Mesenchymal stem cell (in vitro differentiated cells and primary cell): ENCODE data around the gene C7orf33.

Source experiments
- DNase-seq: peaks from one replicate; pipeline ENCODE4 v3.0.0-alpha.2; 2013
- H2AFZ ChIP-seq: one replicate; pipeline ENCODE4 v1.6.1; 2013; ENCODE audit warnings: low read depth, mild to moderate bottlenecking, control low read depth, inconsistent platforms, low read length, moderate library complexity
- H2AK5ac ChIP-seq: 2 replicates; pipeline ENCODE4 v1.6.1; 2013; ENCODE audit warnings: low read length, moderate library complexity, mild to moderate bottlenecking, inconsistent platforms; ENCODE audit not compliant: severe bottlenecking
- H2BK120ac ChIP-seq: one replicate; pipeline ENCODE4 v1.6.1; 2013; ENCODE audit warnings: low read depth, mild to moderate bottlenecking, inconsistent platforms, low read length, moderate library complexity
- H2BK12ac ChIP-seq, 2 experiments: one replicate each; pipeline ENCODE4 v1.6.1; 2013; ENCODE audit warnings: inconsistent platforms in 2 of 2, low read length in 2 of 2, mild to moderate bottlenecking in 2 of 2, moderate library complexity in 2 of 2, control low read depth in 1 of 2
- H2BK15ac ChIP-seq: one replicate; pipeline ENCODE4 v1.6.1; 2013; ENCODE audit warnings: mild to moderate bottlenecking, low read depth, inconsistent platforms; ENCODE audit not compliant: poor library complexity, severe bottlenecking
- H2BK5ac ChIP-seq: 2 replicates; pipeline ENCODE4 v1.6.1; 2013; ENCODE audit warnings: low read depth, mild to moderate bottlenecking, low read length, control low read depth, inconsistent platforms; ENCODE audit not compliant: poor library complexity, severe bottlenecking
- H3K14ac ChIP-seq, 2 experiments: one replicate each; pipeline ENCODE4 v1.6.1; 2013; ENCODE audit warnings: inconsistent platforms in 2 of 2, low read length in 2 of 2, control low read depth in 1 of 2, mild to moderate bottlenecking in 1 of 2, moderate library complexity in 1 of 2
- H3K18ac ChIP-seq, 2 experiments: one replicate each; pipeline ENCODE4 v1.6.1; 2013; ENCODE audit warnings: inconsistent platforms in 2 of 2, low read length in 2 of 2, control low read depth in 1 of 2, low read depth in 1 of 2, mild to moderate bottlenecking in 1 of 2
- H3K23ac ChIP-seq, 2 experiments: one replicate each; pipeline ENCODE4 v1.6.1; 2013; ENCODE audit warnings: inconsistent platforms in 2 of 2, low read length in 2 of 2, mild to moderate bottlenecking in 2 of 2, moderate library complexity in 2 of 2, control low read depth in 1 of 2
- H3K27ac ChIP-seq: 2 replicates; pipeline ENCODE4 v1.5.1; 2013; ENCODE audit warnings: mild to moderate bottlenecking, moderate library complexity, low read length, control low read depth, inconsistent platforms; ENCODE audit not compliant: poor library complexity, severe bottlenecking
- H3K27me3 ChIP-seq, 2 experiments: 2 replicates each; pipeline versions ENCODE4 v1.6.1 to v1.7.0; 2013; ENCODE audit warnings: low read length in 2 of 2, mild to moderate bottlenecking in 2 of 2, moderate library complexity in 2 of 2, control low read depth in 1 of 2, inconsistent platforms in 1 of 2; ENCODE audit not compliant: control insufficient read depth in 1 of 2, insufficient read depth in 1 of 2
- H3K36me3 ChIP-seq, 2 experiments: 2 replicates each; pipeline versions ENCODE4 v1.6.1 to v1.7.0; 2013; ENCODE audit warnings: low read length in 2 of 2, control low read depth in 1 of 2, inconsistent platforms in 1 of 2, low read depth in 1 of 2, mild to moderate bottlenecking in 1 of 2; ENCODE audit not compliant: insufficient read depth in 2 of 2, control insufficient read depth in 1 of 2
- H3K4ac ChIP-seq, 2 experiments: one replicate each; pipeline ENCODE4 v1.6.1; 2013; ENCODE audit warnings: inconsistent platforms in 2 of 2, low read length in 2 of 2, mild to moderate bottlenecking in 2 of 2, moderate library complexity in 2 of 2, control low read depth in 1 of 2, low read depth in 1 of 2
- H3K4me1 ChIP-seq: 2 replicates; pipeline ENCODE4 v1.6.1; 2013; ENCODE audit warnings: low read depth, low read length, control low read depth; ENCODE audit not compliant: control insufficient read depth, insufficient read depth
- H3K4me2 ChIP-seq: 2 replicates; pipeline ENCODE4 v1.6.1; 2013; ENCODE audit warnings: low read length, mild to moderate bottlenecking, inconsistent platforms; ENCODE audit not compliant: poor library complexity, severe bottlenecking
- H3K4me3 ChIP-seq, 2 experiments: 2 replicates each; pipeline versions ENCODE4 v1.5.1 to v1.7.0; 2013; ENCODE audit warnings: low read length in 2 of 2, mild to moderate bottlenecking in 2 of 2, control low read depth in 1 of 2, low read depth in 1 of 2; ENCODE audit not compliant: insufficient read depth in 1 of 2
- H3K79me1 ChIP-seq: replicated peaks from 2 replicates; pipeline ENCODE4 v1.6.1; 2013; ENCODE audit warnings: mild to moderate bottlenecking, control low read depth, low read length, inconsistent platforms; ENCODE audit not compliant: poor library complexity, severe bottlenecking
- H3K9ac ChIP-seq: 2 replicates; pipeline ENCODE4 v1.7.0; 2013; ENCODE audit warnings: mild to moderate bottlenecking, low read length, moderate library complexity
- H3K9me3 ChIP-seq: 2 replicates; pipeline ENCODE4 v1.7.0; 2013; ENCODE audit warnings: mild to moderate bottlenecking, low read length; ENCODE audit not compliant: control insufficient read depth
- H4K8ac ChIP-seq: one replicate; pipeline ENCODE4 v1.6.1; 2013; ENCODE audit warnings: inconsistent platforms, mild to moderate bottlenecking, low read length, moderate library complexity
- H4K91ac ChIP-seq: one replicate; pipeline ENCODE4 v1.6.1; 2013; ENCODE audit warnings: mild to moderate bottlenecking, low read length, inconsistent platforms
- WGBS: methylation state at CpG from one replicate; pipeline ENCODE4 v1.1.7; 2013; ENCODE audit warnings: mixed read lengths; 5-methylcytosine and 5-hydroxymethylcytosine counted together

The C7orf33 gene

GRCh38 chr7:148575640-148576411, 14.7 kb upstream of the C7orf33 start:
- Histone ChIP-seq H3K4me3 (no peak overlapping the region), H3K4ac (no peak overlapping the region), H2BK5ac (no peak overlapping the region), H4K8ac (no peak overlapping the region), H4K91ac (no peak overlapping the region), H3K27ac (no peak overlapping the region), H3K79me1 (no peaks in the 10 kb centered on the region), H3K27me3 (peaks cover 4 to 5% of the 10 kb centered on the region in 2 experiments), H3K18ac (no peak overlapping the region), H2BK12ac (no peak overlapping the region), H3K4me1 (no peaks in the 10 kb centered on the region), H3K36me3 (no peaks in the 10 kb centered on the region), H3K14ac (no peak overlapping the region), H3K9ac (no peak overlapping the region), H2BK15ac (no peak overlapping the region), H3K4me2 (no peak overlapping the region), H3K23ac (no peak overlapping the region), H3K9me3 (no peaks in the 10 kb centered on the region), H2AFZ (no peak overlapping the region), H2AK5ac (no peak overlapping the region), H2BK120ac (no peak overlapping the region)
- peak; percentile 69 for DNase-seq
- 53% methylated on average over 7 of the region's 8 CpGs for WGBS

- Histone ChIP-seq H3K14ac (no peak overlapping the region), H3K9ac (no peak overlapping the region), H3K27me3 (peaks cover 4 to 5% of the 10 kb centered on the region in 2 experiments), H3K4me1 (no peaks in the 10 kb centered on the region), H3K4me2 (no peak overlapping the region), H3K23ac (no peak overlapping the region), H2BK120ac (no peak overlapping the region), H3K9me3 (no peaks in the 10 kb centered on the region), H3K79me1 (no peaks in the 10 kb centered on the region), H4K91ac (no peak overlapping the region), H3K36me3 (no peaks in the 10 kb centered on the region), H2AK5ac (no peak overlapping the region), H4K8ac (no peak overlapping the region), H2BK15ac (no peak overlapping the region), H3K18ac (no peak overlapping the region), H2BK12ac (no peak overlapping the region), H2AFZ (no peak overlapping the region), H2BK5ac (no peak overlapping the region), H3K4ac (no peak overlapping the region), H3K4me3 (no peak overlapping the region), H3K27ac (no peak overlapping the region)
- 100% methylated on average over 3 of the region's 4 CpGs for WGBS
- no peak for DNase-seq
These were observed 11.2 kb upstream of the C7orf33 start for GRCh38 chr7:148579366-148579765.

- H2BK15ac ChIP-seq = no peak overlapping the region
- no peak overlapping the region for H2AK5ac ChIP-seq
- H4K91ac ChIP-seq = no peak overlapping the region
- 85% methylated on average over 6 of the region's 6 CpGs for whole genome bisulfite sequencing
- no peak overlapping the region for H2BK12ac ChIP-seq
- H3K14ac ChIP-seq = no peak overlapping the region
- H4K8ac ChIP-seq = no peak overlapping the region
- no peaks in the 10 kb centered on the region for H3K4me1 ChIP-seq
- H3K79me1 ChIP-seq = no peaks in the 10 kb centered on the region
- no peak overlapping the region for H3K23ac ChIP-seq
- no peak overlapping the region for H3K4me3 ChIP-seq
- H3K27me3 ChIP-seq = peaks cover 9 to 11% of the 10 kb centered on the region in 2 experiments
- no peak overlapping the region for H2AFZ ChIP-seq
- H3K18ac ChIP-seq = no peak overlapping the region
- H3K4me2 ChIP-seq = no peak overlapping the region
- no peaks in the 10 kb centered on the region for H3K9me3 ChIP-seq
- H3K36me3 ChIP-seq = no peaks in the 10 kb centered on the region
- H2BK5ac ChIP-seq = no peak overlapping the region
- H2BK120ac ChIP-seq = no peak overlapping the region
- H3K4ac ChIP-seq = no peak overlapping the region
- no peak overlapping the region for H3K9ac ChIP-seq
- DNase-seq = no peak
- H3K27ac ChIP-seq = no peak overlapping the region
These were observed 10.1 kb upstream of the C7orf33 start for GRCh38 chr7:148580446-148580845.

- Histone ChIP-seq H3K4me2 (no peak overlapping the region), H4K91ac (no peak overlapping the region), H2BK120ac (no peak overlapping the region), H2BK15ac (no peak overlapping the region), H2AK5ac (no peak overlapping the region), H4K8ac (no peak overlapping the region), H3K79me1 (no peaks in the 10 kb centered on the region), H3K9me3 (no peaks in the 10 kb centered on the region), H3K14ac (no peak overlapping the region), H2BK5ac (no peak overlapping the region), H3K4ac (no peak overlapping the region), H3K4me1 (no peaks in the 10 kb centered on the region), H3K4me3 (no peak overlapping the region), H3K23ac (no peak overlapping the region), H3K36me3 (no peaks in the 10 kb centered on the region), H3K27me3 (peaks cover 8 to 19% of the 10 kb centered on the region in 2 experiments), H2AFZ (no peak overlapping the region), H3K18ac (no peak overlapping the region), H2BK12ac (no peak overlapping the region), H3K9ac (no peak overlapping the region), H3K27ac (no peak overlapping the region)
- 73% methylated on average over 2 of the region's 3 CpGs for WGBS
- no peak for DNase-seq
These were observed 8.9 kb upstream of the C7orf33 start for GRCh38 chr7:148581624-148582023.
